Hepatocyte (in vitro differentiated cells): Measurements from ENCODE around the gene STK32C.

Experiments used
- CTCF ChIP-seq: fragments of 200-600 bp; sonication (generic); IDR thresholded peaks from 2 replicates; pipeline ENCODE4 v1.5.1; 2016; ENCODE audit warnings: antibody characterized with exemption, mild to moderate bottlenecking; ENCODE audit not compliant: poor library complexity
- EZH2phosphoT487 ChIP-seq: fragments of 200-600 bp; sonication (generic); IDR thresholded peaks from one replicate; pipeline ENCODE4 v1.6.1; 2018; ENCODE audit warnings: antibody characterized with exemption, mild to moderate bottlenecking, low read depth, moderate library complexity; ENCODE audit not compliant: unreplicated experiment, severe bottlenecking

- no peak for TF ChIP-seq CTCF
- no peak for TF ChIP-seq EZH2phosphoT487
These were observed 43.9 kb downstream of the STK32C start for GRCh38 chr10:132263866-132264265.
